Thoracic aorta (tissue), 2 donors: ENCODE measurements around the gene DLX3. TPM values are rescaled to one million over a fixed set of nuclear protein-coding genes. Genes with fewer than 3 reads are reported as not detected.

Experiments
- ATAC-seq: fragments of 150-250 bp; one replicate; pipeline ENCODE4 v1.8.0; 2017; ENCODE audit warnings: low read depth; ENCODE audit not compliant: insufficient number of reproducible peaks, low FRiP score
- DNase-seq: peaks from one replicate; pipeline ENCODE4 v3.0.0-alpha.2; 2020; ENCODE audit warnings: low spot score
- H3K27ac ChIP-seq, 2 donors: fragments of 200-600 bp; sonication (generic); 1 replicate in 1 of 2; 2 replicates in 1 of 2; pipeline ENCODE4 v1.5.1; 2016; ENCODE audit warnings: mild to moderate bottlenecking in 2 of 2, moderate library complexity in 2 of 2
- H3K27me3 ChIP-seq: fragments of 200-600 bp; sonication (generic); replicated peaks from 2 replicates; pipeline ENCODE4 v1.6.0; 2016; ENCODE audit warnings: mild to moderate bottlenecking; ENCODE audit not compliant: insufficient read depth
- H3K36me3 ChIP-seq: fragments of 200-600 bp; sonication (generic); one replicate; pipeline ENCODE4 v1.5.1; 2016
- H3K4me1 ChIP-seq, 2 donors: fragments of 200-600 bp; sonication (generic); 1 replicate in 1 of 2; 2 replicates in 1 of 2; pipeline versions ENCODE4 v1.5.1 to v1.6.0; 2016; ENCODE audit warnings: low read depth in 2 of 2, mild to moderate bottlenecking in 1 of 2; ENCODE audit not compliant: control insufficient read depth in 1 of 2
- H3K4me3 ChIP-seq: fragments of 200-600 bp; sonication (generic); 2 replicates; pipeline ENCODE4 v1.5.1; 2016; ENCODE audit warnings: mild to moderate bottlenecking
- H3K9me3 ChIP-seq: fragments of 200-600 bp; sonication (generic); 2 replicates; pipeline ENCODE4 v1.5.1; 2016
- CTCF ChIP-seq: fragments of 200-600 bp; sonication (generic); IDR thresholded peaks from one replicate; pipeline ENCODE4 v1.5.1; 2019; ENCODE audit warnings: antibody characterized with exemption
- total RNA-seq, 2 donors: library from RNA; depleted of rRNA; stranded (reverse); fragments of >200 nt; gene quantifications; one replicate each; pipeline versions ENCODE4 v1.1.0 to v1.2.3, GENCODE V29; 2016

DLX3 gene
- total RNA-seq, 2 donors from 2014 or later: 0.54 TPM; not detected in 1

GRCh38 chr17:50027172-50027880, 32.3 kb upstream of the DLX3 start:
- peak; percentile 29 for TF ChIP-seq CTCF
- ATAC-seq: peak; percentile 63
- Histone ChIP-seq H3K27ac (peak overlapping the region; percentile 68), H3K36me3 (no peaks in the 10 kb centered on the region), H3K9me3 (no peaks in the 10 kb centered on the region), H3K4me1 (peaks cover 14 to 17% of the 10 kb centered on the region in 2 donors), H3K27me3 (no peaks in the 10 kb centered on the region), H3K4me3 (peak overlapping the region; percentile 68)
- DNase-seq: peak; percentile 74

GRCh38 chr17:50026837-50027171, 31.8 kb upstream of the DLX3 start:
- peak overlapping the region; percentile 68 for H3K27ac ChIP-seq
- DNase-seq (no peak), ATAC-seq (no peak)
- H3K4me1 ChIP-seq: peaks cover 14 to 17% of the 10 kb centered on the region in 2 donors
- H3K36me3 ChIP-seq: no peaks in the 10 kb centered on the region
- no peaks in the 10 kb centered on the region for H3K27me3 ChIP-seq
- peak; percentile 94 for TF ChIP-seq CTCF
- no peaks in the 10 kb centered on the region for H3K9me3 ChIP-seq
- H3K4me3 ChIP-seq: peak overlapping the region; percentile 68

GRCh38 chr17:50026046-50026675, 31.1 kb upstream of the DLX3 start:
- H3K27me3 ChIP-seq: no peaks in the 10 kb centered on the region
- ATAC-seq (no peak), DNase-seq (no peak)
- peaks cover 14 to 17% of the 10 kb centered on the region in 2 donors for H3K4me1 ChIP-seq
- no peak for TF ChIP-seq CTCF
- H3K36me3 ChIP-seq: no peaks in the 10 kb centered on the region
- no peak overlapping the region for H3K4me3 ChIP-seq
- no peak overlapping the region for H3K27ac ChIP-seq
- H3K9me3 ChIP-seq: no peaks in the 10 kb centered on the region

GRCh38 chr17:50024808-50025207, 29.8 kb upstream of the DLX3 start:
- Histone ChIP-seq H3K9me3 (no peaks in the 10 kb centered on the region), H3K27me3 (no peaks in the 10 kb centered on the region), H3K27ac (no peak overlapping the region), H3K4me3 (no peak overlapping the region), H3K4me1 (peaks cover 14 to 17% of the 10 kb centered on the region in 2 donors), H3K36me3 (no peaks in the 10 kb centered on the region)
- TF ChIP-seq CTCF: no peak
- DNase-seq (no peak), ATAC-seq (no peak)

GRCh38 chr17:50023520-50023919, 28.5 kb upstream of the DLX3 start:
- TF ChIP-seq CTCF: no peak
- Histone ChIP-seq H3K27me3 (no peaks in the 10 kb centered on the region), H3K4me3 (no peak overlapping the region), H3K27ac (no peak overlapping the region), H3K4me1 (peaks cover 14 to 17% of the 10 kb centered on the region in 2 donors), H3K36me3 (no peaks in the 10 kb centered on the region), H3K9me3 (no peaks in the 10 kb centered on the region)
- ATAC-seq (no peak), DNase-seq (no peak)
